OCI-LY1 (cell line): ENCODE measurements around the gene ATG14.

Experiments used
- H2AFZ ChIP-seq: fragments of 200-600 bp; sonication (generic), shearing (Covaris generic); 2 replicates; pipeline ENCODE4 v1.6.0; 2014; ENCODE audit warnings: antibody characterized with exemption, mild to moderate bottlenecking, low read length
- H3F3A ChIP-seq: fragments of 200-600 bp; sonication (generic), shearing (Covaris generic); 2 replicates; pipeline ENCODE4 v1.6.0; 2014; ENCODE audit warnings: mild to moderate bottlenecking, antibody characterized with exemption, low read length, moderate library complexity; ENCODE audit not compliant: insufficient read depth
- H3K27ac ChIP-seq: fragments of 200-600 bp; sonication (generic); 2 replicates; pipeline ENCODE4 v1.5.1; 2014; ENCODE audit warnings: low read length, mixed run types, mild to moderate bottlenecking, low read depth; ENCODE audit not compliant: poor library complexity, severe bottlenecking
- H3K27me3 ChIP-seq: fragments of 200-600 bp; sonication (generic); 2 replicates; pipeline ENCODE4 v1.6.0; 2014; ENCODE audit warnings: antibody characterized with exemption, mild to moderate bottlenecking, low read length, moderate library complexity; ENCODE audit not compliant: insufficient read depth
- H3K36me3 ChIP-seq: fragments of 200-600 bp; sonication (generic); 2 replicates; pipeline ENCODE4 v1.6.1; 2014; ENCODE audit warnings: mild to moderate bottlenecking, antibody characterized with exemption, low read length, moderate library complexity, mixed read lengths; ENCODE audit not compliant: insufficient read depth
- H3K4me1 ChIP-seq: fragments of 200-600 bp; sonication (generic); 2 replicates; pipeline ENCODE4 v1.5.1; 2014; ENCODE audit warnings: mild to moderate bottlenecking, low read length, moderate library complexity; ENCODE audit not compliant: insufficient read depth, severe bottlenecking
- H3K4me2 ChIP-seq: fragments of 200-600 bp; sonication (generic), shearing (Covaris generic); 2 replicates; pipeline ENCODE4 v1.6.1; 2014; ENCODE audit warnings: low read length
- H3K4me3 ChIP-seq: fragments of 200-600 bp; sonication (generic); 2 replicates; pipeline ENCODE4 v1.5.1; 2014; ENCODE audit warnings: low read length, low read depth, mild to moderate bottlenecking, mixed read lengths; ENCODE audit not compliant: poor library complexity, severe bottlenecking
- H3K79me2 ChIP-seq: fragments of 200-600 bp; shearing (Covaris generic); 2 replicates; pipeline ENCODE4 v1.6.1; 2016; ENCODE audit warnings: mixed run types, low read length, mixed read lengths; ENCODE audit not compliant: insufficient read depth
- H3K9ac ChIP-seq: fragments of 200-600 bp; sonication (generic), shearing (Covaris generic); 2 replicates; pipeline ENCODE4 v1.6.1; 2014; ENCODE audit warnings: mild to moderate bottlenecking, low read length, mixed read lengths
- H3K9me2 ChIP-seq: fragments of 200-600 bp; sonication (generic), shearing (Covaris generic); 2 replicates; pipeline ENCODE4 v1.6.1; 2014; ENCODE audit warnings: low read depth, mild to moderate bottlenecking, low read length, mixed read lengths
- H3K9me3 ChIP-seq: fragments of 200-600 bp; shearing (Covaris generic); 2 replicates; pipeline ENCODE4 v1.6.1; 2014; ENCODE audit warnings: low read length, mixed read lengths
- H4K20me1 ChIP-seq: fragments of 200-600 bp; sonication (generic), shearing (Covaris generic); 2 replicates; pipeline ENCODE4 v1.6.0; 2016; ENCODE audit warnings: mild to moderate bottlenecking, low read length; ENCODE audit not compliant: insufficient read depth
- CTCF ChIP-seq: fragments of 200-600 bp; sonication (generic), shearing (Covaris generic); IDR thresholded peaks from 2 replicates; pipeline ENCODE4 v1.5.1; 2017; ENCODE audit warnings: mild to moderate bottlenecking, antibody characterized with exemption, low read length, moderate library complexity, mixed read lengths
- EZH2 ChIP-seq: fragments of 200-600 bp; sonication (generic), shearing (Covaris generic); IDR thresholded peaks from 2 replicates; pipeline ENCODE4 v1.8.0; 2017; ENCODE audit warnings: borderline replicate concordance, mixed run types, mild to moderate bottlenecking, antibody characterized with exemption, low read length, moderate library complexity, mixed read lengths

Gene ATG14

GRCh38 chr14:55454264-55455002 is 42.8 kb upstream of the ATG14 start:
- no peaks in the 10 kb centered on the region; the same call in 1 of the 2 replicates for H3K36me3 ChIP-seq
- no peaks in the 10 kb centered on the region for H3F3A ChIP-seq
- no peak overlapping the region for H2AFZ ChIP-seq
- no peak overlapping the region for H3K27ac ChIP-seq
- H3K9me3 ChIP-seq: no peaks in the 10 kb centered on the region
- no peak overlapping the region for H3K9ac ChIP-seq
- H3K9me2 ChIP-seq: no peaks in the 10 kb centered on the region
- no peaks in the 10 kb centered on the region for H3K79me2 ChIP-seq
- H3K27me3 ChIP-seq: 0 out of 2 replicates have a peak, but pooled peaks cover 4% of the 10 kb centered on the region
- no peaks in the 10 kb centered on the region for H4K20me1 ChIP-seq
- H3K4me2 ChIP-seq: no peak overlapping the region
- no peaks in the 10 kb centered on the region for H3K4me1 ChIP-seq
- TF ChIP-seq CTCF: no peak
- TF ChIP-seq EZH2: no peak
- H3K4me3 ChIP-seq: no peak overlapping the region

- no peak overlapping the region for H3K4me2 ChIP-seq
- no peak overlapping the region for H3K9ac ChIP-seq
- H3K4me1 ChIP-seq: no peaks in the 10 kb centered on the region
- 0 out of 2 replicates have a peak, but pooled peaks cover 4% of the 10 kb centered on the region for H3K27me3 ChIP-seq
- no peaks in the 10 kb centered on the region for H3F3A ChIP-seq
- no peak overlapping the region for H2AFZ ChIP-seq
- no peaks in the 10 kb centered on the region for H4K20me1 ChIP-seq
- no peak overlapping the region for H3K27ac ChIP-seq
- H3K9me3 ChIP-seq: no peaks in the 10 kb centered on the region
- H3K79me2 ChIP-seq: no peaks in the 10 kb centered on the region
- no peaks in the 10 kb centered on the region for H3K9me2 ChIP-seq
- H3K4me3 ChIP-seq: no peak overlapping the region
- no peaks in the 10 kb centered on the region; the same call in 1 of the 2 replicates for H3K36me3 ChIP-seq
- TF ChIP-seq EZH2 (no peak), CTCF (no peak)
These were observed 40.3 kb upstream of the ATG14 start for GRCh38 chr14:55451950-55452349.

- Histone ChIP-seq H3K4me1 (no peaks in the 10 kb centered on the region), H3K36me3 (no peaks in the 10 kb centered on the region)
These were observed 39.8 kb upstream of the ATG14 start for GRCh38 chr14:55451398-55451797.

More at GRCh38 chr14:55451398-55451797, 39.8 kb upstream of the ATG14 start:
- Histone ChIP-seq H3K27me3 (0 out of 2 replicates have a peak, but pooled peaks cover 4% of the 10 kb centered on the region), H3K27ac (no peak overlapping the region), H3K9me2 (no peaks in the 10 kb centered on the region), H2AFZ (no peak overlapping the region), H3K79me2 (no peaks in the 10 kb centered on the region), H3F3A (no peaks in the 10 kb centered on the region), H4K20me1 (no peaks in the 10 kb centered on the region), H3K9ac (no peak overlapping the region), H3K4me2 (no peak overlapping the region), H3K4me3 (no peak overlapping the region), H3K9me3 (no peaks in the 10 kb centered on the region)
- TF ChIP-seq CTCF: no peak
- TF ChIP-seq EZH2: no peak
